ENCODE measurements around the gene RGL4. TPM values are rescaled to one million over a fixed set of nuclear protein-coding genes. Genes with fewer than 3 reads are reported as not detected.

Gene RGL4
- total and polyA plus RNA-seq, 2 experiments from 2014 or later: 0.16 TPM; not detected in 1

DNA sequence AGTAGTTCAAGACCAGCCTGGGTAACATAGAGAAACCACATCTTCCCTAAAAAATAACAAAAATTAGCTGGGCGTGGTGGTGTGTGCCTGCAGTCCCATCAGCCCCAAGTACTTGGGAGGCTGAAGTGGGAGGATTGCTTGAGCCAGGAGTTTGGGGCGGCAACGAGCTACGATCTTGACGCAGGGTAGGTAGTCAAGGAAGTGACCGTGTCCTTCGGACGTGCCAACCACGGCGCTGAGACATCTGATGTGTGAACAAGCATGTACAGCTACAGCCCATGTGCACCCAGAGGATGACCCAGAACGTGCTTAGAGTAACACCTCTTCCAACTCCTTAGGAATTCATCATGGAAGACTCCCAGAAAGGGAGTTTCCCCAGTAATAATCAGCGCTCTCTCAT lies 21.4 kb downstream of the RGL4 start:
- ATAC-seq: no peak
- Histone ChIP-seq H3K9me2 (ENCODE audit: insufficient read depth) (no peaks in the 10 kb centered on the region), H3K4me3 (no peak overlapping the region), H3K27me3 (ENCODE audit: insufficient read depth) (no peaks in the 10 kb centered on the region), H2AFZ (no peak overlapping the region), H3K79me2 (replicated peaks; ENCODE audit: insufficient read depth) (peaks cover 10% of the 10 kb centered on the region), H4K20me1 (replicated peaks; ENCODE audit: insufficient read depth) (peaks cover 13% of the 10 kb centered on the region), H3K27ac (ENCODE audit: low read depth) (no peak overlapping the region), H3K4me1 (ENCODE audit: insufficient read depth) (peaks cover 7% of the 10 kb centered on the region; the same call in 1 of the 2 replicates), H3K4me2 (no peak overlapping the region), H3F3A (replicated peaks; ENCODE audit: low read depth) (0 out of 2 replicates have a peak, but pooled peaks cover 4% of the 10 kb centered on the region), H3K36me3 (ENCODE audit: insufficient read depth) (peaks cover 37% of the 10 kb centered on the region)
- H3K4me3 Mint-ChIP-seq: no peak overlapping the region
- no peaks in the 10 kb centered on the region for H3K27me3 Mint-ChIP-seq (ENCODE audit: insufficient read depth, low read depth, poor library complexity)
- no peak overlapping the region for H3K27ac Mint-ChIP-seq
- DNase-seq (ENCODE audit: low spot score): no peak
- TF ChIP-seq ZNF462 (CRISPR knock-in tag; IDR thresholded peaks at IDR 0.05) (no peak), STAT1 (IDR thresholded peaks at IDR 0.05; ENCODE audit: unreplicated experiment) (no peak), CTCF (conservative IDR thresholded peaks at IDR 0.05; ENCODE audit: low read depth in 2 of 2) (no peak), POLR2AphosphoS5 (IDR thresholded peaks at IDR 0.05; ENCODE audit: low read depth) (no peak), EZH2 (IDR thresholded peaks at IDR 0.05; ENCODE audit: low read depth, unreplicated experiment) (no peak), ZNF331 (CRISPR knock-in tag; IDR thresholded peaks at IDR 0.05; ENCODE audit: low read depth) (no peak), JUNB (IDR thresholded peaks at IDR 0.05; ENCODE audit: unreplicated experiment) (no peak), NANOG (IDR thresholded peaks at IDR 0.05; ENCODE audit: borderline replicate concordance) (no peak), ETS1 (IDR thresholded peaks at IDR 0.05) (no peak), CREB1 (CRISPR knock-in tag; IDR thresholded peaks at IDR 0.05; ENCODE audit: low read depth) (no peak), REST (IDR thresholded peaks at IDR 0.05; ENCODE audit: unreplicated experiment) (no peak), ZNF114 (CRISPR knock-in tag; IDR thresholded peaks at IDR 0.05) (no peak), EZH2phosphoT487 (IDR thresholded peaks at IDR 0.05; ENCODE audit: unreplicated experiment) (no peak)
- no peaks in the 10 kb centered on the region for H3K9me3 Mint-ChIP-seq
- peaks cover under 1% of the 10 kb centered on the region; the same call in 2 of the 3 replicates for H3K4me1 Mint-ChIP-seq
- peaks cover 54% of the 10 kb centered on the region for H3K36me3 Mint-ChIP-seq (ENCODE audit: low read depth)

All from GM23338 (cell line).